HL-60 (cell line): Measurements from ENCODE around the gene IL1RAPL1.

Experiments
- DNase-seq, 2 experiments: peaks; one replicate each; pipeline ENCODE4 v3.0.0-alpha.2; 2010 to 2020; ENCODE audit warnings: low read depth in 1 of 2, low spot score in 1 of 2
- H3K27ac ChIP-seq: fragments of 250-450 bp; sonication (Bioruptor Pico); replicated peaks from 2 replicates; pipeline ENCODE4 v1.5.1; 2020; ENCODE audit warnings: mild to moderate bottlenecking, moderate library complexity
- H3K27me3 ChIP-seq: fragments of 250-450 bp; sonication (Bioruptor Pico); 2 replicates; pipeline ENCODE4 v1.5.1; 2021; ENCODE audit warnings: mild to moderate bottlenecking, moderate library complexity; ENCODE audit not compliant: insufficient read depth, poor library complexity, severe bottlenecking
- H3K4me3 ChIP-seq: replicated peaks from 2 replicates; pipeline ENCODE4 v1.5.1; 2011; ENCODE audit warnings: mild to moderate bottlenecking, control low read depth, low read length; ENCODE audit not compliant: insufficient read depth
- CTCF ChIP-seq: IDR thresholded peaks from one replicate; pipeline ENCODE4 v1.5.1; 2011; ENCODE audit warnings: low read length, control low read depth, inconsistent platforms; ENCODE audit not compliant: insufficient read depth
- GABPA ChIP-seq: IDR thresholded peaks from 2 replicates; pipeline ENCODE4 v1.6.1; 2012; ENCODE audit warnings: low read depth
- POLR2AphosphoS5 ChIP-seq: IDR thresholded peaks from 2 replicates; pipeline ENCODE4 v1.6.1; 2012; ENCODE audit warnings: low read depth
- REST ChIP-seq: IDR thresholded peaks from 2 replicates; pipeline ENCODE4 v1.6.1; 2012; ENCODE audit warnings: low read depth; ENCODE audit not compliant: insufficient replicate concordance
- SPI1 ChIP-seq: IDR thresholded peaks from 2 replicates; pipeline ENCODE4 v1.6.1; 2012; ENCODE audit warnings: low read depth, mild to moderate bottlenecking, borderline replicate concordance

The IL1RAPL1 gene

GRCh38 chrX:29496636-29497180, 909.5 kb downstream of the IL1RAPL1 start:
- H3K27ac ChIP-seq, result no peak overlapping the region
- no peaks in the 10 kb centered on the region for H3K27me3 ChIP-seq
- DNase-seq, result no peak
- H3K4me3 ChIP-seq, result no peak overlapping the region
- TF ChIP-seq SPI1, result no peak
- no peak for TF ChIP-seq POLR2AphosphoS5
- TF ChIP-seq CTCF, result no peak
- no peak for TF ChIP-seq GABPA
- no peak for TF ChIP-seq REST

GRCh38 chrX:29506729-29507128, 919.5 kb downstream of the IL1RAPL1 start:
- Histone ChIP-seq H3K4me3 (no peak overlapping the region), H3K27ac (no peak overlapping the region), H3K27me3 (no peaks in the 10 kb centered on the region)
- TF ChIP-seq POLR2AphosphoS5 (no peak), CTCF (no peak), REST (no peak), SPI1 (no peak), GABPA (no peak)
- DNase-seq, result no peak

- H3K4me3 ChIP-seq, result no peak overlapping the region
- no peak overlapping the region for H3K27ac ChIP-seq
- H3K27me3 ChIP-seq, result no peaks in the 10 kb centered on the region
- TF ChIP-seq POLR2AphosphoS5 (no peak), SPI1 (no peak), CTCF (no peak), REST (no peak), GABPA (no peak)
- DNase-seq, result no peak
Observed at GRCh38 chrX:29518100-29518499, 930.9 kb downstream of the IL1RAPL1 start.
